HG03103 (cell line): ENCODE data around the gene OSCAR.

Experiments
- ATAC-seq: cut with Tn5 transposase; IDR thresholded peaks from one replicate; pipeline ENCODE4 v1.9.1; 2021; ENCODE audit warnings: low read depth; ENCODE audit not compliant: unreplicated experiment

OSCAR gene, protein sequence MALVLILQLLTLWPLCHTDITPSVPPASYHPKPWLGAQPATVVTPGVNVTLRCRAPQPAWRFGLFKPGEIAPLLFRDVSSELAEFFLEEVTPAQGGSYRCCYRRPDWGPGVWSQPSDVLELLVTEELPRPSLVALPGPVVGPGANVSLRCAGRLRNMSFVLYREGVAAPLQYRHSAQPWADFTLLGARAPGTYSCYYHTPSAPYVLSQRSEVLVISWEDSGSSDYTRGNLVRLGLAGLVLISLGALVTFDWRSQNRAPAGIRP

DNA sequence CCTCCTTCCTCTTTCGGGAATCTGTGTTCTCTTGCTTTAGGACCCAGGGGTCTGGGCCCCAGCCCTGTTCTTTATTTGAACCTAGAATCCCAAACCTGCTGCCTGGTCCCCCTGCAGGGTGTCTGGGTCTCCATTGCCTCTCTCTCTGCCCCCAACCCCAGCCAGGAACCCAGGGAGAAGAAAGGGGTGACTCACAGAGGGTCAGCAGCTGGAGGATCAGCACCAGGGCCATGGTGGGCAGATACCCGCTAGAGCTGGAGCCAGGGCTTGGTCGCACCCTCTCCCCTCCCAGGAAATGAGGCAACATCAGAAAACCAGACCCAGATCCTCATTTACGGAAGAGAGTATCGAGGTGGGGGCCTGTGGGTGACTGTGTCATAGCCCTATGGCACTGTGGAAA is at the start of gene OSCAR:
OSCAR (minus strand) TSS at position 243 of the 400 bp plus-strand sequence; CDS start at position 232, 11 bp downstream.
- ATAC-seq: no peak

DNA sequence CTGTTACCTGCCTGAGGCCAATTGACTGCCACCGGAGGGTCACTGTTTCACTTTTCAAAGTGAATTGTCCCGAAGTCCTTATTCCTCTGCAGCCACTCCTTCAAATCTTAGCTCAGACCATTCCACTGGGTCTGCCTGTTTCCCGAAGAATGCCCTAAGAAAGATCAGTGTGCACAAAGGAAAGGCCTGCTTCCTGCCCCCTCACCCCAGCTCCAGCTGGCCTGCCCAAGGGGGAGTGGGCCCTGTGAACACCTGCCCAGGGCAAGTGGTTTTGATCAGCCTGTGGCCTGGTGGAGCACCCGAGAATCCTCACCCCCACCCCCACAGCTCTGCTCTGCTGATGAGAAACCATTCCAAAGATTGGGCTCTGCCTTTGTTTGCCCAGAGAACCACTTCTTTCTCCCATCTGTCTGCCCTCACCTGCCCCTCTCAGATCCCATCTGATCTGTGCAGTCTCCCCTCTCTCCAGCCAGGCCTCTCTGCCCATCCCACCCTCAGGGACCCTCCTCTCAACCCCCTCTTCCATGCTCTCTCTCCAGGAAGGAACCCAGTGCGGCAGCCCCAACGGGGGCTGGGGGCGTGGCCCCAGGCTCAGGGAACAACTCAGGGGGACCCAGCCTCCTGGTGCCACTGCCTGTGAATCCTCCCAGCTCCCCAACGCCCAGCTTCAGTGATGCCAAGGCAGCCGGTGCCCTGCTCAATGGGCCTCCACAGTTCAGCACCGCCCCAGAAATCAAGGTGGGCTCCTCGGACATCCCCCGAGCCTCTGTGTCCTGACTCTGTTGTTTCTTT is 48.6 kb upstream of the OSCAR start:
- ATAC-seq: no peak

DNA sequence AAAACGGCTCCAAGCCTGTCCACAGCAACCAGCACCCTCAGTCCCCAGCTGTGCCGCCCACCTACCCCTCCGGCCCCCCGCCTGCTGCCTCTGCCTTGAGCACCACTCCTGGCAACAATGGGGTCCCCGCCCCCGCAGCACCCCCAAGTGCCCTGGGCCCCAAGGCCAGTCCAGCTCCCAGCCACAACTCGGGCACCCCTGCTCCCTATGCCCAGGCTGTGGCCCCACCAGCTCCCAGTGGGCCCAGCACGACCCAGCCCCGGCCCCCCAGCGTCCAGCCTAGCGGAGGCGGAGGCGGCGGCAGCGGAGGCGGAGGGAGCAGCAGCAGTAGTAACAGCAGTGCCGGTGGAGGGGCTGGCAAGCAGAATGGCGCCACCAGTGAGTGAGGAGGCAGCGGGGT is 47.6 kb upstream of the OSCAR start:
- no peak for ATAC-seq

DNA sequence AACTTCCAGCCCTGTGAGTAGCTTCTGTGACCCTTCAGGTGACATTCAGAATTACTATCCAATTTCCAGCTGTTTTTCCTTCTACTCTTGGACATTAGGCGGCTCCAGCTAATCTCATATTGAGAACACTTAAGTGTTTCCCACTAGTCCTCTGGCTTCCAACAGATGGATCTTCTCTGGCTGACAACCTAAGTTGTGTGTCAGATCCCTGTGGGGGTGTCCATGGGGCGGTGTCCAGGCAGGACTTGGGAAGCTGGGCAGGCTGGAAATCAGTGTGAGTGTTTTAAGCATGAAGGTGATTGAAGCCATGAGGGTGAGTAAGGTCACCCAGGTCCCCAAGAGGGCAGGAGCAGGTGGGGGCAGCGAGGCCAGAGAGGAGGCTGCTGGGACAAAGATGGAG is 47.1 kb upstream of the OSCAR start:
- no peak for ATAC-seq

DNA sequence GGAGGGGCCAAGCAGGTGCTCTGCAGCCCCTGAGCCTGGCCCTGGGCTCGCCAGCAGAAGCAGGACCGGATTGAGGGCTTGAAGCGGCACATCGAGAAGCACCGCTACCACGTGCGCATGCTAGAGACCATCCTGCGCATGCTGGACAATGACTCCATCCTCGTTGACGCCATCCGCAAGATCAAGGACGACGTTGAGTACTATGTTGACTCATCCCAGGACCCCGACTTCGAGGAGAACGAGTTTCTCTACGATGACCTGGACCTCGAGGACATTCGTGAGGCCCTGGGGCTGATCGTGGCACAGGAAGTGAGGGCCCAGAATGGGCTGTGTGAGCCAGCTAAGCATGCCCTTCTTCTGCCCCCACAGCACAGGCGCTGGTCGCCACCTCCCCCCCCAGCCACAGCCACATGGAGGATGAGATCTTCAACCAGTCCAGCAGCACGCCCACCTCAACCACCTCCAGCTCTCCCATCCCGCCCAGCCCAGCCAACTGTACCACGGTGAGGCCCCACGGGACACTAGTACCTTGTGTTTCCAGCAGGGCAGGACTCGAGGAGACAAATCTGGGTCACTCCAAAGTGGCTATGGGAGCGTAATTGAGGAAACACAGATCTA is 45.0 kb upstream of the OSCAR start:
- ATAC-seq: no peak

DNA sequence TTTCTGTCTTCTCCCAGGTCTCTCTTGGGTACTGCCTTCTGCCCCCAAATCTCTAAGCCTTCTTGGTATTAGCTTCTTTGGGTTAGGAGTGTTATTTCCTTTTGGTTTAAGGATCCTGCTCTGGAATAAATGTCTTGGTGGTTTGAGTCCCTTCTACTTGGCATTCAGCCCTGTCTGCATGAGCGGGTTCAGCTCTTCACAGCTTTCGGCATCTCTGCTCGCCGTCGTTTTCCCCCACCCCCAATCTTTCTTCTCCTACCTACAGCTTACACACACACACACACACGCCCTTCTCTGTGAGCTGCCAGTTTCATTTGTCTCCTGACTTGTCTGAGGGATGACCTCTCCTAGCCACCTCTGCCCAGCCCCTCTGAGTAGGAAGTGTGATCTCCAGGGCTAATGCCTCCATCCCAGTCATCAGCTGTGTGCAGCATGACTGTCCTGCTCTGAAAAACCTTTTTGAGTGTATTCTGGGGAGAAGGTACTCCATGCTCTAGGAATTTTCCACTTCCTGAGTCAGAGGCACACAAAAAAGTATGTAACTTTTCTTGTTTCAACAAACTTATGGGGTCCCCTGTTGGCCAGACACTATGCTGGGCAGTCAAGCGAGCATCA is 41.7 kb upstream of the OSCAR start:
- no peak for ATAC-seq

DNA sequence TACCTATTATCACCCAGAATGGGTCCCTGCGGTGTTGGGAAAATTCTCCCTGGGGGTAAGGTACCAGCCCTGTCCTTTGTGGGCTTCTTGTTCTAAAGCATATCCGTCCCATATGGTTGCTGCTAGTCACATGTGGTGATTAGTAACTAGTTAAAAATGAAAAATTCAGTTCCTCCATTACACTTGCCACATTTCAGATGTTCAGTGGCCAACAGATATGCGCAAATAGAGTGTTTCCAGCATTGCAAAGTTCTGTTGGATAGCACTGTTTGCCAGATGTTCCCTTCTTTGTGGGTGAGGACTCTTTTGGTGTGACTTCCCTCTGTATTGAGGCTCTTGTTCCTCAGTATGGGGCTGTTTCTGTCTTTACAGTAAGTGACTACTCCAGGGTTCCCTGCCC is 40.8 kb upstream of the OSCAR start:
- no peak for ATAC-seq

DNA sequence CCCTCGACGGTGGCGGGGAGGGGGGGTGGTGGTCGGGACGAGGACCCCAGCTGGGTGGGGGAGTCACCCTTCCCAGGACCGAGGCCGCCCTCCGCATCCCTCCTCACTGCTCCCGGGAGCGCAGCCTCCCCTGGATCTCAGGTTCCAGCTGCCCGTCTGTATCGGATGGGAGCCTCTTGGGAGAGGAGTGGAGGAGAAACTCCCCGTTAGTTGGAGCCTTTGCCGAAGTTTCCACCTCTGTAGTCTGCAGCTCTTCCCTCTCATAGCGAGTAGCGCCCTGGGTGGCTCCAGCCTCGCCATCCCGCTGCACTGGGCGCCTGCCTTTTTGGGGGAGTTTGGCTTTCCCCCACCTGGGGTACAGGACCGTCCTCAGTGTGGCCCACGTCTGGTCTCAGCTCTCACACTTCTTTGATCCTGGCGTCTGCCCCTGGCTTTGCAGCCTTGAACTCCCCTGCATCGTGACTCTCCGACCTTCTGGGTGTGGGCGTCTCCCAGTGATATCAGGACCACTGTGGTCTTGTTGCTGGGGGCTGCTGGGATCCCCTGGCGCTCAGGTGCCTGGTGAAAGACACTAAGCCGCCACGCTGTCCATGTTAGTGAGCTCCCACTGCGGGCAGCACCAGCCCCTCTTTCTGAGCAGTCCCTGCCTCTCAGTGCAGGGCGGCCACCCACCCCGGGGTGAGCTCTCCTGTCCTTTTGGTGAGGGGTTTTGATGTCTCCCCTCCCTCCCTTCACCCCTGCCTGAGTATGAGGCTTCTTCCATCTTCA is 38.1 kb upstream of the OSCAR start:
- no peak for ATAC-seq

DNA sequence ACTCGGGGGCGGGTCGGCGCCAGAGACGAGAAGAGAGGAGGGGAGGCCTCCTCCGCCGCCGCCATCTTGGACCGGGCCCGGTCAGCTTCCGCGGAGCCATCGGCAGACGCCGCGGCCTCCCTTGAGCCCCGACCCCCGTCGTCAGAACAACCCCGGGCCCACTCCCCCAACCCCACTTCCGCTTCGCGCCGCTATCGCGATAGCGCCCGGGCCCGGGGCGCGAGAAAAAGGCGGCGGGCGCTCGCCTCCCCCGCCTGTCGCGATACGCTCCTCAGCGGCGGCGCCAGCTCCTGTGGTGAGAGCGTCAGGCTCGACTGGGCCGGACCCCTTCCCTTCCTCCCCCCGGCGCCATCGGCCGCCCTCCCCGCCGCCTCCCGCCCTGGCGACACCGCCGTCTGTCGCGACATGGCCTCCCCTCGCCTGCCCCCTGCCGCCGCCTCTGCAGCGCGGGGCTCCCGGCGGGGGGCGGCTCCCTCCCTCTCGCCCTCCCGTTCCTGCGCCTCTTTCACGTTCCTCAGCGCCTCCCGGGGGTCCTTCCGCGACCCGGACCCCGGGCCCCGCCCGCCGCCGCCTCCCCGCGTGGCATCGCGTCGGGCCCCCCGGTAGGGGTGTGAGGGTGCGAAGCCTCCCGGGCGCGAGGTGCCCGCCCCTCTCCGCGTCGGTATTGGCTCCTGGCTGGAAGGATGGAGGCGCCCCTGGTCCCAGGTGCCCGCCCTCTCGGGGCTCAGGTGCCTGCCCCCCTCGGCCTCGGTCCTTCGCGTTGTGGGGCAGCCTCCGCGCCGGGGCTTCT is 37.3 kb upstream of the OSCAR start, which contains the start of gene CNOT3:
CNOT3 (plus strand) TSS at position 64 of the 790 bp plus-strand sequence. CDS start 5,217 bp downstream, outside the sequence.
- no peak for ATAC-seq

DNA sequence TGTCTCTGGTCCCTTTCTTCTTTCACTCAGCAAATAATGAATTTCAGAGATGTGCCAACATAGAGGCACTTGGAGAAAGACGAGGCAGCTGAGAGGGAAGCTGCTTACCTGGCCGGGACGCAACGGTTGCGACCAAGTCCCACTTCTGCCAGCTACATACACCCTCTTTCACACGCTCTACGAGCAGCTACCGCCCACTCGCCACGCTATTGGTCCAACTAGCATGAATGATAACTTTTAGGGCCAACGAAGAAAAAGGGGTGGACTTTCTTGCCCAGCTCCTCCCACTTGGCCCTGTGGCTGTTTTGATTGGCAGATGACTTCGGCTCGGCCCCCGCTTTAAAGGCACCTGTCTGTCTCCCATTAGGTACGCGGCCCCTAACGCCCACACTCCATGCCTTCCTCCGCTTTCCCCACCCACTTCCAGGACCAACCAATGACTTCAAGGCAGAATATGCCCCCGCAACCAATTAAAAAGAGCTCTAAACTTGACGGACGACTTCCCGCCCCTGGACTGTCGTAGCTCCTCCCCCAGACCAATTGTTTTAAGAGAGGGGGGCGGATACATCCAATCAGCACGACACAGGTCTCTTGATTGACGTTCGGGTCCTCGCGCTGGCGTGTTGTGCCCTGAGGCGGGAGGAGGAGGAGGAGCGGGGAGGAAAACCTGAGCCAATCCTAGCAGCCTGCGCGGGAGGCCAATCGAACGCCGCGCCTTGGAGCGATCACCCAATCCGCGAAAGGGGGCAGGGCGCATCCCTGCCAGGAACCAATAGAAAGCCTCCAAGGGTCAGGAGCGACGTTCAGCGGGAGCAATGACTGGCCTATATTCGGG is 36.5 kb upstream of the OSCAR start:
- ATAC-seq: peak; percentile 73

DNA sequence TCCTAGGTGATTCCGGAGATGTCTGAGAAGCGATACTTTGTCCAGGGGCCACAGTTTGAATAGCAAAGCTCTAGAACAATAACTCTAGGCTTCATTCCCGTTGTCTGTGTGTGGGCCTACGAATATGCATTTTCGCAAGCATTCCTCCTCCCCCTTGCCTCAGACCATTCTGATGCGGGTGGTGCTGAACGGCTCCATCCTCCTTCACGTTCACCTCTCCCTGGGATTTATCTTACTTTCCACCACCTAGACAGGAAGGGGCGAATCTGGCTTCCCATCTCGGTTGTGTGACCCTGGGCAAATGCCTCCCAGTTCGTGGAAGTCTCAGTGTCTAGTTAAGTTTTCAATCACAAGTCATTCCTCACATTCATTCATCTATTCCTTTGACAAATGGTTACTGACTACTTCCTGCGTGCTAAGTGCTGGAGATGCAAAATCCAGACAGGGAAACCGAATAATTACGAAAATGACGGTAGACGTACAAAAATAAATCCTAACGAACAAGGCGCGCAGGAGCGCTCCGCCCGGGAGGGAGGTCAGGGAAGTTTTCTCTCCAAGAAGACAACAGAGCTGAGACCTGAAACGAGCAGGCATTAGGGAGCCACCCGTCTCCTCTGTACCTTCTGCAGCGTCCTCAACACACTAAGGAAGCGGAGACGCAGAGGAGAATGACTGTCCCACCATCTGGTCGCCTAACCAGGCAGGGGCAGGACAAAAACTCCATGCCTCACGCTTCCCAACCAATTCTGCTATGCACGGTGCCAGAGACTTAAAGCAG is 35.7 kb upstream of the OSCAR start:
- no peak for ATAC-seq

DNA sequence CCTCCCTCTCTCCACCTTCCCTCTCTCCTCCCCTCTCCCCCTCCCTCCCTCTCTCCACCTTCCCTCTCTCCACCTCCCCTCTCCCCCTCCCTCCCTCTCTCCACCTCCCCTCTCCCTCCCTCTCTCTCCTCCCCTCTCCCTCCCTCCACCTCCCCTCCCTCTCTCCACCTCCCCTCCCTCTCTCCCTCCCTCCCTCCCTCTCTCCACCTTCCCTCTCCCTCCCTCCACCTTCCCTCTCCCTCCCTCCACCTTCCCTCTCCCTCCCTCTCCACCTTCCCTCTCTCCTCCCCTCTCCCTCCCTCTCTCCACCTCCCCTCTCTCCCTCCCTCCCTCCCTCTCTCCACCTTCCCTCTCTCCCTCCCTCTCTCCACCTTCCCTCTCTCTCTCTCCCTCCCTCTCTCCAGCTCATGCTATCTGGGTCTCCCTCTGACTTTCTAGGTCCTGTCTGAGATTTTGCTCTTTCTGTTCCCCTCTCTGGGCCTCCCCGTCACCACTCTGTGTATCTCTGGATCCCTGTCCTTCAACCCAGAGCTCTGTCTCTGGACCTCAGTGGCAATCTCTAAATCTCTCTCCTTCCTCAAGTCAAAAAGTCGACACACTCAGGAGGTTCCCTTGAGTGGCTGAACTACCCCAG is 33.5 kb upstream of the OSCAR start:
- no peak for ATAC-seq

DNA sequence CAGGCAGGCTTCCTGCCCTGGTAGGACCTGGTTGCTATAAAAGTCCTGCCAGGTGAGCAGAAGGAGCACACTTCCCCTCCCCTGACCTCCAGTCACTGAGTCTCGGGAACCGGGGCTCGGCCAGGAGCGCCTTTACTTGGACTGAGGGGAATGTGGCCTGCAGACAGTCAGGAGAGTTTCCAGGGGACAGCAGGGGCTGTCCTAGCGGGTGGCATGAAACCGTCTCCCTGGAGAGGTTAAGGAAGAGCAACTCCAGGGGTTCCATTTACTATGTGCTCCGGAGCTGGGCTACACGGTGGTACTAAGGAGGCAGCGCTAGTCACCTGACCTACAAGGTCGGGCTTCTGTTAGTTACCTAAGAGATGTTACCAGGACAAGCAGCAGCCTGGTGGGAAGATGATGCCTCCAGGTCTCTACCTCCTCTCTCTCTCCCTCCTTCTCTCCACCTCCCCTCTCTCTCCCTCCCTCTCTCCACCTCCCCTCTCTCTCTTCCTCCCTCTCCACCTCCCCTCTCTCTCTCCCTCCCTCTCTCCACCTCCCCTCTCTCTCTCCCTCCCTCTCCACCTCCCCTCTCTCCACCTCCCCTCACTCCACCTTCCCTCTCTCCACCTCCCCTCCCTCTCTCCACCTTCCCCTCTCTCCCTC is 32.8 kb upstream of the OSCAR start:
- no peak for ATAC-seq

DNA sequence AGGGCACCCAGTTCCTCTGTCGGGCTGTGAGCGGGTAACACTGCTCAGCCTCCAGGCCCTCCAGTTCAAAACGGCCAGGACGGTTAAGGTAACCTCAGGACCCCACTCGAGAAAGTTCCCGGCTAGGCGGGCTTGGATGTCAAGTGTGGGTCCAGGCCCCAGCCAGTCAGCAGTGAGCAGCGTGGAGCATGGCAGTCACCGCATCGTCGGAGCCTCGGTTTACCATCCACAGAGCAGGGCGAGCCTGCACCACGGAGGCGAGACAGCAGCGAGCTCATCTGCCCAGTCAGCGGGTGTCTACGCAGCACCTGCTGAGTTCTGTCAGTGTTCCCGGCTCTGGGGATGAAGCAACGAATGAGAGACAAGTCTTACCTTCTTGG is 29.0 kb upstream of the OSCAR start:
- no peak for ATAC-seq

DNA sequence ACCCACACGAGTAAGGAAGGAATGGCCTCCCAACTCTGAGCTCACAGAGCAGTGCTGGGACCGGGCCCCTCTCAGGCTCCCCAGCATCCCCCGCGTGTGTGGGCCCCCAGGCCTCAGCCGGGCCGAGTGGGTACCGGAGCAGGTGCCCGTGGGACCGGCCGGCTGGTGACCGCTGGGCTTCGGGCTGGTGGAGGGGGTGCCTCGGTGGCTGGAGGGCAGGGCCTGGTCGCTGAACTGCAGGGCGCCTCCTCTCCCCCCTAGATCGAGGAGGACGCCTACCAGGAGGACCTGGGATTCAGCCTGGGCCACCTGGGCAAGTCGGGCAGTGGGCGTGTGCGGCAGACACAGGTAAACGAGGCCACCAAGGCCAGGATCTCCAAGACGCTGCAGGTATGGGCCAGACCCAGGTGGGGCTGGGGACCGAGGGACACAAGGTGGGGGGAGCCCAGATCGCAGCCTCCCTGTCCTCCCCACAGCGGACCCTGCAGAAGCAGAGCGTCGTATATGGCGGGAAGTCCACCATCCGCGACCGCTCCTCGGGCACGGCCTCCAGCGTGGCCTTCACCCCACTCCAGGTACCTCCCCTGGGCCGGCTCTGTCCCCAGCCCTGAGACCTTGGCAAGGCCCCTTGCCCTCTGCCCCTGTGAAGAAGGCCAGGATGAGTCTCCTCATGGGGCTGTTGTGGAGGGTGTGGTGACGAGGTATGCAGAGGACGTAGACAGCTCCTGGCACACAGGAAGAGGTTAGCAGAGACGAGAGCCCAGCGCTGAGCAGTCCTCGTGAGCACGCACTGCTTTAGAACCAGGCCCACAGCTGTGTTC is 28.4 kb upstream of the OSCAR start:
- ATAC-seq: no peak

DNA sequence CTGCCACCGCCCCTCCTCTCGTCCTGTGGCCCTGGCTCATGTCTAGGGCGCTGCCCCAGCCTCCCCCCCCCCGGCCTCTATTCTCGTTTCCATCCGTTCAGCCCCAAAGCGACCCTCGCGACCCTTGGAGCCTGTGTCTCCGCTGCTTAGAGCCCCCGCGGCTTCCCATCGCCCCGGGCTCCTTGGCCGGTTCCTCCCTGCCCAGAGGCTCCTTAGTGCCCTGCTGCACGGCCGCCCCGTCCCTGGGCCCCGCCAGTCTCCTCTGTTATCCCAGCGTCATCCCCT is 27.8 kb upstream of the OSCAR start:
- ATAC-seq: no peak
